HepG2 (cell line): Measurements from ENCODE around the gene UBE2O.

Experiments
- ASH2L ChIP-seq: fragments of 300-600, 200-600 bp; sonication (generic); IDR thresholded peaks from 2 replicates; pipeline ENCODE4 v1.7.0; 2017; ENCODE audit warnings: low read depth, mild to moderate bottlenecking, moderate library complexity, mixed read lengths, low read length; ENCODE audit not compliant: insufficient read length
- NR2C2 ChIP-seq: sonication (generic); formaldehyde crosslinking; IDR thresholded peaks from 2 replicates; pipeline ENCODE4 v1.4.0; 2020; ENCODE audit warnings: missing genetic modification reagents, mild to moderate bottlenecking, moderate library complexity, borderline replicate concordance
- TBP ChIP-seq: sonication (generic); formaldehyde crosslinking; IDR thresholded peaks from 2 replicates; pipeline ENCODE4 v1.5.0; 2020; ENCODE audit warnings: missing genetic modification reagents
- UBTF ChIP-seq: sonication (generic); formaldehyde crosslinking; IDR thresholded peaks from 2 replicates; pipeline ENCODE4 v1.4.0; 2020; ENCODE audit warnings: mild to moderate bottlenecking, missing genetic modification reagents
- USF2 ChIP-seq, 2 experiments: sonication (generic) in 1 of 2; formaldehyde crosslinking in 1 of 2; IDR thresholded peaks; 2 replicates each; pipeline versions ENCODE4 v1.5.1 to v1.6.1; 2011 to 2020; ENCODE audit warnings: borderline replicate concordance in 1 of 2, low read depth in 1 of 2, low read length in 1 of 2, mild to moderate bottlenecking in 1 of 2, missing genetic modification reagents in 1 of 2, moderate library complexity in 1 of 2
- ZNF792 ChIP-seq: IDR thresholded peaks from 2 replicates; pipeline ENCODE4 v1.6.1; 2016

- TF ChIP-seq UBTF (CRISPR knock-in tag) (no peak), USF2 (IDR thresholded peaks at IDR 0.05; ENCODE audit: low read depth, low read length) (no peak), USF2 (CRISPR knock-in tag; IDR thresholded peaks at IDR 0.05; ENCODE audit: borderline replicate concordance) (no peak), NR2C2 (CRISPR knock-in tag) (no peak), TBP (CRISPR knock-in tag) (no peak), ZNF792 (CRISPR knock-in tag) (no peak), ASH2L (no peak)
Measured at GRCh38 chr17:76390003-76390421, 62.9 kb downstream of the UBE2O start.
